ENCODE data around the gene DIRAS1. TPM values are rescaled to one million over a fixed set of nuclear protein-coding genes. Genes with fewer than 3 reads are reported as not detected.

The DIRAS1 gene
- total and polyA plus RNA-seq, 12 donors = 0.09 to 4.8 (median 1.8) TPM

GRCh38 chr19:2736550-2737190 lies 15.5 kb upstream of the DIRAS1 start:
- TF ChIP-seq CTCF (IDR thresholded peaks at IDR 0.05) (no peak), POLR2A (IDR thresholded peaks at IDR 0.05) (no peak)
- no peak for DNase-seq
- no peak overlapping the region for H3K4me3 ChIP-seq
- WGBS, 4 donors = 91 to 97% (median 96%) methylated on average over 10 to 15 of the region's 15 CpGs
- intact Hi-C loops (cut with DNase I) = no loop called here
- peaks cover 5 to 7% of the 10 kb centered on the region in 2 donors for H3K4me1 ChIP-seq (replicated peaks in 1 of 2)
- no peaks in the 10 kb centered on the region for H3K27me3 ChIP-seq
- peaks cover 0 to 17% of the 10 kb centered on the region in 2 donors for H3K36me3 ChIP-seq (replicated peaks in 1 of 2)
- no peaks in the 10 kb centered on the region for H3K9me3 ChIP-seq (replicated peaks in 1 of 3)
- no peak overlapping the region for H3K27ac ChIP-seq

- DNase-seq = no peak
- Histone ChIP-seq H3K9me3 (replicated peaks in 1 of 3) (no peaks in the 10 kb centered on the region), H3K27ac (no peak overlapping the region), H3K4me1 (replicated peaks in 1 of 2) (peaks cover 5 to 7% of the 10 kb centered on the region in 2 donors), H3K27me3 (no peaks in the 10 kb centered on the region), H3K4me3 (no peak overlapping the region), H3K36me3 (replicated peaks in 1 of 2) (peaks cover 0 to 17% of the 10 kb centered on the region in 2 donors)
- 91 to 99% (median 96%) methylated on average over 6 to 12 of the region's 12 CpGs for WGBS, 4 donors
- TF ChIP-seq CTCF (IDR thresholded peaks at IDR 0.05) (no peak), POLR2A (IDR thresholded peaks at IDR 0.05) (no peak)
- intact Hi-C loops (cut with DNase I) = no loop called here
Observed at GRCh38 chr19:2735374-2735773, 14.2 kb upstream of the DIRAS1 start.

- intact Hi-C loops (cut with DNase I) = no loop called here
- TF ChIP-seq POLR2A (IDR thresholded peaks at IDR 0.05) (no peak), CTCF (IDR thresholded peaks at IDR 0.05) (no peak)
- Histone ChIP-seq H3K4me3 (no peak overlapping the region), H3K4me1 (replicated peaks in 1 of 2) (peaks cover 5 to 7% of the 10 kb centered on the region in 2 donors), H3K27me3 (no peaks in the 10 kb centered on the region), H3K9me3 (replicated peaks in 1 of 3) (no peaks in the 10 kb centered on the region), H3K36me3 (replicated peaks in 1 of 2) (peaks cover 0 to 17% of the 10 kb centered on the region in 2 donors), H3K27ac (no peak overlapping the region)
- whole genome bisulfite sequencing, 4 donors = 88 to 93% (median 90%) methylated on average over 15 to 26 of the region's 26 CpGs
- no peak for DNase-seq
Observed at GRCh38 chr19:2734589-2735288, 13.6 kb upstream of the DIRAS1 start.

GRCh38 chr19:2733930-2734588 lies 12.9 kb upstream of the DIRAS1 start:
- WGBS, 4 donors = 89 to 94% (median 91%) methylated on average over 33 to 35 of the region's 35 CpGs
- no peak for TF ChIP-seq POLR2A (IDR thresholded peaks at IDR 0.05)
- TF ChIP-seq CTCF (IDR thresholded peaks at IDR 0.05) = no peak
- intact Hi-C loops (cut with DNase I) = no loop called here

More at GRCh38 chr19:2733930-2734588, 12.9 kb upstream of the DIRAS1 start:
- Histone ChIP-seq H3K36me3 (replicated peaks in 1 of 2) (peaks cover 0 to 17% of the 10 kb centered on the region in 2 donors), H3K27ac (no peak overlapping the region), H3K9me3 (replicated peaks in 1 of 3) (no peaks in the 10 kb centered on the region), H3K4me1 (replicated peaks in 1 of 2) (peaks cover 1 to 3% of the 10 kb centered on the region in 2 donors), H3K27me3 (no peaks in the 10 kb centered on the region), H3K4me3 (no peak overlapping the region)
- no peak for DNase-seq
